Adrenal gland (tissue), 12 donors: Measurements from ENCODE around the gene ZNF148. TPM values are rescaled to one million over a fixed set of nuclear protein-coding genes. Genes with fewer than 3 reads are reported as not detected.

Experiments
- DNase-seq, 7 donors: peaks; one replicate each; pipeline ENCODE4 v3.0.0-alpha.2; 2019 to 2020
- H3K27ac ChIP-seq, 5 donors: fragments of 200-600 bp; sonication (generic) in 4 of 5; 1 replicate in 3 of 5; 2 replicates in 2 of 5; pipeline versions ENCODE4 v1.5.1 to v1.8.0; 2016 to 2020; ENCODE audit warnings: mild to moderate bottlenecking in 1 of 5
- H3K27me3 ChIP-seq: fragments of 200-600 bp; 2 replicates; pipeline ENCODE4 v1.8.0; 2021
- H3K36me3 ChIP-seq, 2 donors: fragments of 200-600 bp; replicated peaks in 1 of 2; 1 replicate in 1 of 2; 2 replicates in 1 of 2; pipeline versions ENCODE4 v1.5.1 to v1.8.0; 2018 to 2022
- H3K4me1 ChIP-seq, 2 donors: fragments of 200-600 bp; replicated peaks in 1 of 2; 1 replicate in 1 of 2; 2 replicates in 1 of 2; pipeline versions ENCODE4 v1.5.1 to v1.8.0; 2018 to 2021
- H3K4me3 ChIP-seq, 4 donors: fragments of 200-600 bp; sonication (generic) in 3 of 4; one replicate each; pipeline ENCODE4 v1.5.1; 2016 to 2018
- H3K9me3 ChIP-seq, 3 donors: fragments of 200-600 bp; sonication (generic) in 1 of 3; replicated peaks in 1 of 3; 1 replicate in 2 of 3; 2 replicates in 1 of 3; pipeline versions ENCODE4 v1.5.1 to v1.8.0; 2016 to 2021
- POLR2A ChIP-seq, 2 donors: fragments of 450-650 bp; IDR thresholded peaks; one replicate each; pipeline ENCODE4 v1.6.1; 2017; ENCODE audit warnings: antibody characterized with exemption in 2 of 2, mild to moderate bottlenecking in 2 of 2, moderate library complexity in 1 of 2
- WGBS, 4 donors: extraction: QIAGEN DNeasy Blood & Tissue Kit in 2 of 4; methylation state at CpG; one replicate each; pipeline versions ENCODE4 v1.1.5 to v1.1.7; 2013 to 2017; 5-methylcytosine and 5-hydroxymethylcytosine counted together
- intact Hi-C, 2 donors: fragments of 100-400 bp; cut with DNase I; formaldehyde crosslinking; loops; one replicate each; pipeline versions ENCODE4 v1.14.1 to v1.15.0; 2022 to 2023
- polyA plus RNA-seq, 3 donors: library from polyadenylated mRNA; stranded (reverse); fragments of 200-250 nt in 2 of 3; fragments of 350-450 nt in 1 of 3; fragmentation: Illumina TruSeq in 1 of 3; extraction: RNeasy Lipid Tissue Mini Kit (QIAGEN cat#74804) in 1 of 3; gene quantifications; one replicate each; pipeline ENCODE4 v1.2.3, GENCODE V29; 2013 to 2014
- total RNA-seq, 9 donors: library from RNA; depleted of rRNA in 4 of 9; stranded (reverse); fragments of >200 nt in 4 of 9; fragments of 120-200 nt in 1 of 9; fragmentation: NEBNext Ultra II Directional in 1 of 9; extraction: Animal tissue kit (Norgen Biotek cat#: 25700) in 1 of 9; gene quantifications; one replicate each; pipeline versions ENCODE4 v1.1.0 to v1.2.4, GENCODE V29; 2013 to 2023
- TF ChIP-seq, protein P1 (sequence below), 6 experiments: fragments of 450-650 bp in 4 of 6; fragments of 200-600 bp in 2 of 6; sonication (generic) in 1 of 6; IDR thresholded peaks; 1 replicate in 5 of 6; 2 replicates in 1 of 6; pipeline versions ENCODE4 v1.5.1 to v1.8.0; 2016 to 2021; ENCODE audit warnings: antibody characterized with exemption in 6 of 6, mild to moderate bottlenecking in 2 of 6, moderate library complexity in 1 of 6
- donor health status: healthy with polysubstance abuse.
- donor health status: Bipolar disorder and iron deficiency.
- donor health status: DM: yes; HTN: yes; CAD: no.
- donor health status: DM: no; HTN: no; CAD: no.
- donor health status: DM: no; HTN: no; CAD: no.
- donor health status: DM: yes; HTN: yes; CAD: no.

The ZNF148 gene
- total and polyA plus RNA-seq, 12 donors, result 3.0 to 58.2 (median 30.9) TPM

DNA sequence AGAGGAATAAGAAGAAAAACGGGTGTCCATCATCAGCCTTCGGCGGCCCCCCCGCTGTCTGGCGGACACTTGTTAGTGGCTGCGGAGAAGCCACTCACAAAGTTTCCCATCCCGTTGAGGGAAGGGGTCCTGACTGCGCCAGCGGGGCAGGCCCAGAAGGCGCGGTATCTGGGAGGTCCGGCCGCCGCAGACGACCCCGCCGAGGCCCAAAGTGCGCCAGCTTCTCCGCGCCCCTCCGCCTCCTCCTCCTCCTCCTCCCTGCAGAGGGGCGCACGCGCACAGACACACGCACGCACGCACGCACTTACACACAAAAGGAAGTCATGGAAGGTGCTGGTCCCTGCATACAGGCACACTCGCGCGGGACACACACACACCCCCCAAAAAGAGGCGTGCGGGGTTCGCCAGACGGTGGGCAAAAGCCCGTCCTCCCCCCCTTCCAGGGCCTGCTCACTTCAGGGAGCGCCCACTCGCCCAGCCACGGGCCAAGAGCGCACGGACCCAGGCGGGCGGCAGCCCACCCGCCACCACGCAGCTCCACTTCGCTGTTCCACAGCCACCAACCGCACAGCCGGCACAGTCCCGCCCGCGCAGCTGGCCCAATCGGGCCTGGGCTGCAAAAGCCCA, 18.0 kb downstream of the ZNF148 start:
- peaks cover 9 to 35% of the 10 kb centered on the region in 2 donors for H3K4me1 ChIP-seq

GRCh38 chr3:125356140-125357026, 18.7 kb downstream of the ZNF148 start:
- DNase-seq, result no peak
- no peaks in the 10 kb centered on the region for H3K9me3 ChIP-seq
- H3K36me3 ChIP-seq, result no peaks in the 10 kb centered on the region
- H3K27me3 ChIP-seq, result no peaks in the 10 kb centered on the region
- TF ChIP-seq, protein P1, sequence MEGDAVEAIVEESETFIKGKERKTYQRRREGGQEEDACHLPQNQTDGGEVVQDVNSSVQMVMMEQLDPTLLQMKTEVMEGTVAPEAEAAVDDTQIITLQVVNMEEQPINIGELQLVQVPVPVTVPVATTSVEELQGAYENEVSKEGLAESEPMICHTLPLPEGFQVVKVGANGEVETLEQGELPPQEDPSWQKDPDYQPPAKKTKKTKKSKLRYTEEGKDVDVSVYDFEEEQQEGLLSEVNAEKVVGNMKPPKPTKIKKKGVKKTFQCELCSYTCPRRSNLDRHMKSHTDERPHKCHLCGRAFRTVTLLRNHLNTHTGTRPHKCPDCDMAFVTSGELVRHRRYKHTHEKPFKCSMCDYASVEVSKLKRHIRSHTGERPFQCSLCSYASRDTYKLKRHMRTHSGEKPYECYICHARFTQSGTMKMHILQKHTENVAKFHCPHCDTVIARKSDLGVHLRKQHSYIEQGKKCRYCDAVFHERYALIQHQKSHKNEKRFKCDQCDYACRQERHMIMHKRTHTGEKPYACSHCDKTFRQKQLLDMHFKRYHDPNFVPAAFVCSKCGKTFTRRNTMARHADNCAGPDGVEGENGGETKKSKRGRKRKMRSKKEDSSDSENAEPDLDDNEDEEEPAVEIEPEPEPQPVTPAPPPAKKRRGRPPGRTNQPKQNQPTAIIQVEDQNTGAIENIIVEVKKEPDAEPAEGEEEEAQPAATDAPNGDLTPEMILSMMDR (IDR thresholded peaks at IDR 0.05), result no peak
- TF ChIP-seq POLR2A (IDR thresholded peaks at IDR 0.05), result no peak
- peak overlapping the region in 4 of 5 donors; percentile 64 to 79 (median 72) for H3K27ac ChIP-seq
- H3K4me1 ChIP-seq, result peaks cover 9 to 35% of the 10 kb centered on the region in 2 donors
- 22 to 29% (median 25%) methylated on average over 5 of the region's 5 CpGs for WGBS, 4 donors
- intact Hi-C loops, result no loop called here
- H3K4me3 ChIP-seq, result peak overlapping the region in 2 of 4 donors; percentile 54 to 70

More for the DNA sequence above, 18.0 kb downstream of the ZNF148 start:
- Histone ChIP-seq H3K27ac (peak overlapping the region in 4 of 5 donors; percentile 64 to 79 (median 72)), H3K27me3 (no peaks in the 10 kb centered on the region), H3K9me3 (no peaks in the 10 kb centered on the region), H3K36me3 (no peaks in the 10 kb centered on the region), H3K4me3 (peak overlapping the region in 3 of 4 donors; percentile 5 to 70 (median 54))
- peak; percentile 52 to 71 (median 66) for DNase-seq
- TF ChIP-seq, protein P1 (IDR thresholded peaks at IDR 0.05), result no peak
- peak in 1 of 2 donors; percentile 48 for TF ChIP-seq POLR2A (IDR thresholded peaks at IDR 0.05)
- WGBS, 4 donors, result 1 to 5% (median 1%) methylated on average over 14 to 52 of the region's 52 CpGs
- intact Hi-C loops, result no loop called here

GRCh38 chr3:125353659-125354058, 21.5 kb downstream of the ZNF148 start:
- no peaks in the 10 kb centered on the region for H3K9me3 ChIP-seq
- no peaks in the 10 kb centered on the region for H3K27me3 ChIP-seq
- intact Hi-C loops, result no loop called here
- DNase-seq, result no peak
- TF ChIP-seq POLR2A (IDR thresholded peaks at IDR 0.05), result no peak
- TF ChIP-seq, protein P1 (IDR thresholded peaks at IDR 0.05), result no peak
- H3K27ac ChIP-seq, result no peak overlapping the region
- no peaks in the 10 kb centered on the region for H3K36me3 ChIP-seq
- WGBS, 4 donors, result 93 to 97% (median 96%) methylated on average over 3 of the region's 3 CpGs
- H3K4me3 ChIP-seq, result no peak overlapping the region
- peaks cover 9 to 30% of the 10 kb centered on the region in 2 donors for H3K4me1 ChIP-seq

- DNase-seq, result no peak
- H3K9me3 ChIP-seq, result no peaks in the 10 kb centered on the region
- H3K36me3 ChIP-seq, result no peaks in the 10 kb centered on the region
- H3K27me3 ChIP-seq, result no peaks in the 10 kb centered on the region
- intact Hi-C loops, result no loop called here
- TF ChIP-seq POLR2A (IDR thresholded peaks at IDR 0.05), result no peak
- TF ChIP-seq, protein P1 (IDR thresholded peaks at IDR 0.05), result no peak
- H3K4me3 ChIP-seq, result no peak overlapping the region
- H3K4me1 ChIP-seq, result peaks cover 9 to 25% of the 10 kb centered on the region in 2 donors
- no peak overlapping the region for H3K27ac ChIP-seq
These were observed 22.0 kb downstream of the ZNF148 start for GRCh38 chr3:125353128-125353527.
